Mucosa of stomach (tissue), 1 donor: ENCODE measurements around the gene SIGLEC12.

Source experiments
- H3K27me3 ChIP-seq: one replicate; pipeline ENCODE4 v1.7.0; 2013; ENCODE audit warnings: mild to moderate bottlenecking, low read length; ENCODE audit not compliant: control insufficient read depth, insufficient read depth
- H3K36me3 ChIP-seq: one replicate; pipeline ENCODE4 v1.7.0; 2013; ENCODE audit warnings: low read length; ENCODE audit not compliant: control insufficient read depth, insufficient read depth
- H3K4me1 ChIP-seq: one replicate; pipeline ENCODE4 v1.7.0; 2013; ENCODE audit warnings: mild to moderate bottlenecking, low read length; ENCODE audit not compliant: control insufficient read depth, insufficient read depth
- H3K4me3 ChIP-seq: one replicate; pipeline ENCODE4 v1.7.0; 2013; ENCODE audit warnings: low read length
- H3K9ac ChIP-seq: one replicate; pipeline ENCODE4 v1.7.0; 2013; ENCODE audit warnings: mild to moderate bottlenecking, low read length, moderate library complexity
- H3K9me3 ChIP-seq: one replicate; pipeline ENCODE4 v1.7.0; 2013; ENCODE audit warnings: mild to moderate bottlenecking, low read length, moderate library complexity; ENCODE audit not compliant: control insufficient read depth
- donor health status: Pancreatic carcinoma.

Gene SIGLEC12

GRCh38 chr19:51501594-51502263 lies at the start of gene SIGLEC12:
Gene SIGLEC12, minus strand, starts transcription at chr19:51501800. Its CDS starts 67 bp downstream, at chr19:51501733.
- Histone ChIP-seq H3K9me3 (no peaks in the 10 kb centered on the region), H3K4me1 (no peaks in the 10 kb centered on the region), H3K9ac (no peak within 1 kb of the TSS), H3K36me3 (no peaks in the 10 kb centered on the region), H3K27me3 (no peaks in the 10 kb centered on the region), H3K4me3 (no peak within 1 kb of the TSS)

GRCh38 chr19:51550848-51551672 lies 49.5 kb upstream of the SIGLEC12 start:
- no peak overlapping the region for H3K4me3 ChIP-seq
- H3K9ac ChIP-seq, result no peak overlapping the region
- no peaks in the 10 kb centered on the region for H3K27me3 ChIP-seq
- no peaks in the 10 kb centered on the region for H3K9me3 ChIP-seq
- H3K4me1 ChIP-seq, result peaks cover 27% of the 10 kb centered on the region
- H3K36me3 ChIP-seq, result no peaks in the 10 kb centered on the region

- Histone ChIP-seq H3K4me3 (no peak overlapping the region), H3K27me3 (no peaks in the 10 kb centered on the region), H3K9me3 (no peaks in the 10 kb centered on the region), H3K4me1 (peaks cover 27% of the 10 kb centered on the region), H3K9ac (no peak overlapping the region), H3K36me3 (no peaks in the 10 kb centered on the region)
Observed at GRCh38 chr19:51549533-51550324, 48.1 kb upstream of the SIGLEC12 start.

- Histone ChIP-seq H3K4me3 (no peak overlapping the region), H3K36me3 (no peaks in the 10 kb centered on the region), H3K9me3 (no peaks in the 10 kb centered on the region), H3K27me3 (peaks cover 3% of the 10 kb centered on the region), H3K4me1 (peaks cover 27% of the 10 kb centered on the region), H3K9ac (no peak overlapping the region)
Observed at GRCh38 chr19:51548891-51549305, 47.3 kb upstream of the SIGLEC12 start.

- H3K9ac ChIP-seq, result no peak overlapping the region
- H3K36me3 ChIP-seq, result no peaks in the 10 kb centered on the region
- peaks cover 4% of the 10 kb centered on the region for H3K27me3 ChIP-seq
- no peak overlapping the region for H3K4me3 ChIP-seq
- H3K9me3 ChIP-seq, result no peaks in the 10 kb centered on the region
- H3K4me1 ChIP-seq, result peaks cover 27% of the 10 kb centered on the region
Observed at GRCh38 chr19:51548213-51548651, 46.6 kb upstream of the SIGLEC12 start.

- no peaks in the 10 kb centered on the region for H3K36me3 ChIP-seq
- peaks cover 9% of the 10 kb centered on the region for H3K27me3 ChIP-seq
- no peaks in the 10 kb centered on the region for H3K9me3 ChIP-seq
- no peak overlapping the region for H3K4me3 ChIP-seq
- H3K9ac ChIP-seq, result no peak overlapping the region
- peaks cover 27% of the 10 kb centered on the region for H3K4me1 ChIP-seq
Observed at GRCh38 chr19:51547397-51548212, 46.0 kb upstream of the SIGLEC12 start.

GRCh38 chr19:51546650-51547396 lies 45.2 kb upstream of the SIGLEC12 start:
- H3K36me3 ChIP-seq, result no peaks in the 10 kb centered on the region
- peaks cover 15% of the 10 kb centered on the region for H3K27me3 ChIP-seq
- H3K4me3 ChIP-seq, result no peak overlapping the region
- peaks cover 27% of the 10 kb centered on the region for H3K4me1 ChIP-seq
- no peak overlapping the region for H3K9ac ChIP-seq
- no peaks in the 10 kb centered on the region for H3K9me3 ChIP-seq

GRCh38 chr19:51546107-51546649 lies 44.6 kb upstream of the SIGLEC12 start:
- H3K9ac ChIP-seq, result no peak overlapping the region
- H3K9me3 ChIP-seq, result no peaks in the 10 kb centered on the region
- peaks cover 19% of the 10 kb centered on the region for H3K27me3 ChIP-seq
- H3K36me3 ChIP-seq, result no peaks in the 10 kb centered on the region
- peaks cover 27% of the 10 kb centered on the region for H3K4me1 ChIP-seq
- no peak overlapping the region for H3K4me3 ChIP-seq

GRCh38 chr19:51544038-51544437 lies 42.4 kb upstream of the SIGLEC12 start:
- H3K36me3 ChIP-seq, result no peaks in the 10 kb centered on the region
- no peak overlapping the region for H3K4me3 ChIP-seq
- H3K27me3 ChIP-seq, result peaks cover 21% of the 10 kb centered on the region
- H3K9me3 ChIP-seq, result no peaks in the 10 kb centered on the region
- H3K4me1 ChIP-seq, result peaks cover 17% of the 10 kb centered on the region
- no peak overlapping the region for H3K9ac ChIP-seq

- peaks cover 8% of the 10 kb centered on the region for H3K4me1 ChIP-seq
- peaks cover 28% of the 10 kb centered on the region for H3K27me3 ChIP-seq
- H3K9ac ChIP-seq, result no peak overlapping the region
- H3K9me3 ChIP-seq, result no peaks in the 10 kb centered on the region
- no peaks in the 10 kb centered on the region for H3K36me3 ChIP-seq
- no peak overlapping the region for H3K4me3 ChIP-seq
Observed at GRCh38 chr19:51542699-51543098, 41.1 kb upstream of the SIGLEC12 start.
